ENCODE results near the gene NLRC5.

The NLRC5 gene

GRCh38 chr16:57028086-57028485 lies 38.7 kb downstream of the NLRC5 start:
- H2BK120ac ChIP-seq (ENCODE audit: low read depth, low read length) = no peak overlapping the region
- no peak overlapping the region for H2AK5ac ChIP-seq (ENCODE audit: low read length, severe bottlenecking)
- H3K4ac ChIP-seq (ENCODE audit: low read depth in 1 of 2, low read length in 2 of 2) = no peak overlapping the region
- H3K14ac ChIP-seq (ENCODE audit: low read length in 2 of 2) = no peak overlapping the region
- H3K9ac ChIP-seq (ENCODE audit: low read length) = no peak overlapping the region
- H4K8ac ChIP-seq (ENCODE audit: low read length) = no peak overlapping the region
- H3K4me1 ChIP-seq (ENCODE audit: control insufficient read depth, insufficient read depth, low read depth, low read length) = peaks cover 6% of the 10 kb centered on the region
- no peak for DNase-seq
- no peak overlapping the region for H2AFZ ChIP-seq (ENCODE audit: low read depth, low read length)
- H4K91ac ChIP-seq (ENCODE audit: low read length) = no peak overlapping the region
- no peak overlapping the region for H3K4me2 ChIP-seq (ENCODE audit: low read length, poor library complexity, severe bottlenecking)
- no peak overlapping the region for H3K27ac ChIP-seq (ENCODE audit: low read length, poor library complexity, severe bottlenecking)
- H3K79me1 ChIP-seq (replicated peaks; ENCODE audit: low read length, poor library complexity, severe bottlenecking) = no peaks in the 10 kb centered on the region
- H2BK15ac ChIP-seq (ENCODE audit: low read depth, poor library complexity, severe bottlenecking) = no peak overlapping the region
- H3K4me3 ChIP-seq (ENCODE audit: insufficient read depth in 1 of 2, low read depth in 1 of 2, low read length in 2 of 2) = no peak overlapping the region
- WGBS = 78% methylated on average over 3 of the region's 4 CpGs
- no peak overlapping the region for H3K18ac ChIP-seq (ENCODE audit: low read depth in 1 of 2, low read length in 2 of 2)
- H3K27me3 ChIP-seq (ENCODE audit: control insufficient read depth in 1 of 2, insufficient read depth in 1 of 2, low read length in 2 of 2) = no peaks in the 10 kb centered on the region
- no peak overlapping the region for H3K23ac ChIP-seq (ENCODE audit: low read length in 2 of 2)
- H2BK5ac ChIP-seq (ENCODE audit: low read depth, low read length, poor library complexity, severe bottlenecking) = no peak overlapping the region
- no peaks in the 10 kb centered on the region for H3K9me3 ChIP-seq (ENCODE audit: control insufficient read depth, low read length)
- no peak overlapping the region for H2BK12ac ChIP-seq (ENCODE audit: low read length in 2 of 2)
- peaks cover 11 to 97% of the 10 kb centered on the region in 2 experiments for H3K36me3 ChIP-seq (ENCODE audit: control insufficient read depth in 1 of 2, insufficient read depth in 2 of 2, low read depth in 1 of 2, low read length in 2 of 2)

GRCh38 chr16:57029161-57030160 lies 40.1 kb downstream of the NLRC5 start:
- Histone ChIP-seq H2BK12ac (ENCODE audit: low read length in 2 of 2) (no peak overlapping the region), H3K4me2 (ENCODE audit: low read length, poor library complexity, severe bottlenecking) (no peak overlapping the region), H2AFZ (ENCODE audit: low read depth, low read length) (no peak overlapping the region), H3K23ac (ENCODE audit: low read length in 2 of 2) (no peak overlapping the region), H2BK15ac (ENCODE audit: low read depth, poor library complexity, severe bottlenecking) (no peak overlapping the region), H3K4me1 (ENCODE audit: control insufficient read depth, insufficient read depth, low read depth, low read length) (peaks cover 6% of the 10 kb centered on the region), H4K91ac (ENCODE audit: low read length) (no peak overlapping the region), H3K79me1 (replicated peaks; ENCODE audit: low read length, poor library complexity, severe bottlenecking) (no peaks in the 10 kb centered on the region), H3K27ac (ENCODE audit: low read length, poor library complexity, severe bottlenecking) (no peak overlapping the region), H3K27me3 (ENCODE audit: control insufficient read depth in 1 of 2, insufficient read depth in 1 of 2, low read length in 2 of 2) (no peaks in the 10 kb centered on the region), H2BK5ac (ENCODE audit: low read depth, low read length, poor library complexity, severe bottlenecking) (no peak overlapping the region), H3K9me3 (ENCODE audit: control insufficient read depth, low read length) (no peaks in the 10 kb centered on the region), H3K14ac (ENCODE audit: low read length in 2 of 2) (no peak overlapping the region), H3K9ac (ENCODE audit: low read length) (no peak overlapping the region), H3K4ac (ENCODE audit: low read depth in 1 of 2, low read length in 2 of 2) (no peak overlapping the region), H2BK120ac (ENCODE audit: low read depth, low read length) (no peak overlapping the region), H2AK5ac (ENCODE audit: low read length, severe bottlenecking) (no peak overlapping the region), H3K36me3 (ENCODE audit: control insufficient read depth in 1 of 2, insufficient read depth in 2 of 2, low read depth in 1 of 2, low read length in 2 of 2) (peaks cover 4 to 97% of the 10 kb centered on the region in 2 experiments), H3K4me3 (ENCODE audit: insufficient read depth in 1 of 2, low read depth in 1 of 2, low read length in 2 of 2) (no peak overlapping the region), H4K8ac (ENCODE audit: low read length) (peak overlapping the region; percentile 19), H3K18ac (ENCODE audit: low read depth in 1 of 2, low read length in 2 of 2) (no peak overlapping the region)
- DNase-seq = peak; percentile 41
- WGBS = 89% methylated on average over 16 of the region's 16 CpGs

GRCh38 chr16:57030346-57030902 lies 41.1 kb downstream of the NLRC5 start:
- H2BK15ac ChIP-seq (ENCODE audit: low read depth, poor library complexity, severe bottlenecking) = no peak overlapping the region
- no peak overlapping the region for H2BK5ac ChIP-seq (ENCODE audit: low read depth, low read length, poor library complexity, severe bottlenecking)
- H3K27ac ChIP-seq (ENCODE audit: low read length, poor library complexity, severe bottlenecking) = no peak overlapping the region
- H3K18ac ChIP-seq (ENCODE audit: low read depth in 1 of 2, low read length in 2 of 2) = no peak overlapping the region
- H3K14ac ChIP-seq (ENCODE audit: low read length in 2 of 2) = no peak overlapping the region
- no peak overlapping the region for H2BK12ac ChIP-seq (ENCODE audit: low read length in 2 of 2)
- peaks cover 6% of the 10 kb centered on the region for H3K4me1 ChIP-seq (ENCODE audit: control insufficient read depth, insufficient read depth, low read depth, low read length)
- no peak overlapping the region for H3K4me2 ChIP-seq (ENCODE audit: low read length, poor library complexity, severe bottlenecking)
- H3K79me1 ChIP-seq (replicated peaks; ENCODE audit: low read length, poor library complexity, severe bottlenecking) = no peaks in the 10 kb centered on the region
- no peak overlapping the region for H2AFZ ChIP-seq (ENCODE audit: low read depth, low read length)
- H4K91ac ChIP-seq (ENCODE audit: low read length) = no peak overlapping the region
- H4K8ac ChIP-seq (ENCODE audit: low read length) = no peak overlapping the region
- no peak overlapping the region for H3K9ac ChIP-seq (ENCODE audit: low read length)
- H3K27me3 ChIP-seq (ENCODE audit: control insufficient read depth in 1 of 2, insufficient read depth in 1 of 2, low read length in 2 of 2) = no peaks in the 10 kb centered on the region
- WGBS = 93% methylated on average over 2 of the region's 2 CpGs
- no peak overlapping the region for H2AK5ac ChIP-seq (ENCODE audit: low read length, severe bottlenecking)
- H3K23ac ChIP-seq (ENCODE audit: low read length in 2 of 2) = no peak overlapping the region
- no peak overlapping the region for H3K4ac ChIP-seq (ENCODE audit: low read depth in 1 of 2, low read length in 2 of 2)
- H3K4me3 ChIP-seq (ENCODE audit: insufficient read depth in 1 of 2, low read depth in 1 of 2, low read length in 2 of 2) = no peak overlapping the region
- H3K36me3 ChIP-seq (ENCODE audit: control insufficient read depth in 1 of 2, insufficient read depth in 2 of 2, low read depth in 1 of 2, low read length in 2 of 2) = peaks cover 1 to 97% of the 10 kb centered on the region in 2 experiments
- no peaks in the 10 kb centered on the region for H3K9me3 ChIP-seq (ENCODE audit: control insufficient read depth, low read length)
- DNase-seq = no peak
- no peak overlapping the region for H2BK120ac ChIP-seq (ENCODE audit: low read depth, low read length)

GRCh38 chr16:57031156-57031555 lies 41.8 kb downstream of the NLRC5 start:
- Histone ChIP-seq H2AFZ (ENCODE audit: low read depth, low read length) (no peak overlapping the region), H3K36me3 (ENCODE audit: control insufficient read depth in 1 of 2, insufficient read depth in 2 of 2, low read depth in 1 of 2, low read length in 2 of 2) (peaks cover 0 to 97% of the 10 kb centered on the region in 2 experiments), H3K9ac (ENCODE audit: low read length) (no peak overlapping the region), H3K23ac (ENCODE audit: low read length in 2 of 2) (no peak overlapping the region), H3K4ac (ENCODE audit: low read depth in 1 of 2, low read length in 2 of 2) (no peak overlapping the region), H3K18ac (ENCODE audit: low read depth in 1 of 2, low read length in 2 of 2) (no peak overlapping the region), H2BK15ac (ENCODE audit: low read depth, poor library complexity, severe bottlenecking) (no peak overlapping the region), H4K91ac (ENCODE audit: low read length) (no peak overlapping the region), H2BK5ac (ENCODE audit: low read depth, low read length, poor library complexity, severe bottlenecking) (no peak overlapping the region), H3K79me1 (replicated peaks; ENCODE audit: low read length, poor library complexity, severe bottlenecking) (no peaks in the 10 kb centered on the region), H2BK120ac (ENCODE audit: low read depth, low read length) (no peak overlapping the region), H3K4me1 (ENCODE audit: control insufficient read depth, insufficient read depth, low read depth, low read length) (peaks cover 6% of the 10 kb centered on the region), H3K27ac (ENCODE audit: low read length, poor library complexity, severe bottlenecking) (no peak overlapping the region), H3K9me3 (ENCODE audit: control insufficient read depth, low read length) (no peaks in the 10 kb centered on the region), H3K4me3 (ENCODE audit: insufficient read depth in 1 of 2, low read depth in 1 of 2, low read length in 2 of 2) (no peak overlapping the region), H4K8ac (ENCODE audit: low read length) (no peak overlapping the region), H2BK12ac (ENCODE audit: low read length in 2 of 2) (no peak overlapping the region), H3K14ac (ENCODE audit: low read length in 2 of 2) (no peak overlapping the region), H2AK5ac (ENCODE audit: low read length, severe bottlenecking) (no peak overlapping the region), H3K4me2 (ENCODE audit: low read length, poor library complexity, severe bottlenecking) (no peak overlapping the region), H3K27me3 (ENCODE audit: control insufficient read depth in 1 of 2, insufficient read depth in 1 of 2, low read length in 2 of 2) (no peaks in the 10 kb centered on the region)
- 86% methylated on average over 2 of the region's 4 CpGs for WGBS
- DNase-seq = no peak
